ENCODE data around the gene PDIK1L. TPM values are rescaled to one million over a fixed set of nuclear protein-coding genes. Genes with fewer than 3 reads are reported as not detected.

Gene PDIK1L
- polyA plus RNA-seq, 3 donors, result 1.2 to 2.5 (median 2.3) TPM

GRCh38 chr1:26072305-26072704 lies 39.3 kb upstream of the PDIK1L start:
- Histone ChIP-seq H3K9me3 (replicated peaks in 1 of 2; ENCODE audit: control insufficient read depth in 1 of 2, insufficient read depth in 1 of 2, low read length in 2 of 2) (no peaks in the 10 kb centered on the region), H3K36me3 (replicated peaks in 1 of 2; ENCODE audit: control insufficient read depth in 1 of 2, insufficient read depth in 2 of 2, low read length in 2 of 2) (no peaks in the 10 kb centered on the region), H3K4me2 (replicated peaks; ENCODE audit: extremely low read depth, low read length, poor library complexity, severe bottlenecking) (no peak overlapping the region), H4K20me1 (ENCODE audit: insufficient read depth, low read length) (no peaks in the 10 kb centered on the region), H2AFZ (ENCODE audit: insufficient read depth, low read depth, low read length, poor library complexity, severe bottlenecking) (no peak overlapping the region), H3K79me2 (ENCODE audit: insufficient read depth, low read length) (no peaks in the 10 kb centered on the region), H3K27me3 (ENCODE audit: control insufficient read depth in 2 of 2, insufficient read depth in 2 of 2, low read length in 2 of 2) (no peaks in the 10 kb centered on the region), H3K27ac (ENCODE audit: low read depth in 1 of 2, low read length in 2 of 2) (no peak overlapping the region), H3K9ac (ENCODE audit: insufficient read depth, low read length, poor library complexity, severe bottlenecking) (no peak overlapping the region), H3K4me1 (ENCODE audit: control insufficient read depth in 1 of 2, insufficient read depth in 2 of 2, low read length in 2 of 2) (no peaks in the 10 kb centered on the region), H3K4me3 (replicated peaks in 1 of 3; ENCODE audit: low read depth in 2 of 3, low read length in 3 of 3) (no peak overlapping the region)
- TF ChIP-seq, protein P1, sequence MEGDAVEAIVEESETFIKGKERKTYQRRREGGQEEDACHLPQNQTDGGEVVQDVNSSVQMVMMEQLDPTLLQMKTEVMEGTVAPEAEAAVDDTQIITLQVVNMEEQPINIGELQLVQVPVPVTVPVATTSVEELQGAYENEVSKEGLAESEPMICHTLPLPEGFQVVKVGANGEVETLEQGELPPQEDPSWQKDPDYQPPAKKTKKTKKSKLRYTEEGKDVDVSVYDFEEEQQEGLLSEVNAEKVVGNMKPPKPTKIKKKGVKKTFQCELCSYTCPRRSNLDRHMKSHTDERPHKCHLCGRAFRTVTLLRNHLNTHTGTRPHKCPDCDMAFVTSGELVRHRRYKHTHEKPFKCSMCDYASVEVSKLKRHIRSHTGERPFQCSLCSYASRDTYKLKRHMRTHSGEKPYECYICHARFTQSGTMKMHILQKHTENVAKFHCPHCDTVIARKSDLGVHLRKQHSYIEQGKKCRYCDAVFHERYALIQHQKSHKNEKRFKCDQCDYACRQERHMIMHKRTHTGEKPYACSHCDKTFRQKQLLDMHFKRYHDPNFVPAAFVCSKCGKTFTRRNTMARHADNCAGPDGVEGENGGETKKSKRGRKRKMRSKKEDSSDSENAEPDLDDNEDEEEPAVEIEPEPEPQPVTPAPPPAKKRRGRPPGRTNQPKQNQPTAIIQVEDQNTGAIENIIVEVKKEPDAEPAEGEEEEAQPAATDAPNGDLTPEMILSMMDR (IDR thresholded peaks at IDR 0.05), result no peak
- no peaks in the 10 kb centered on the region for H3K36me3 Mint-ChIP-seq
- H3K9me3 Mint-ChIP-seq, result peaks cover 0 to 3% (median 0%) of the 10 kb centered on the region in 7 donors
- DNase-seq, result no peak
- H3K4me1 Mint-ChIP-seq, result no peaks in the 10 kb centered on the region
- peaks cover 14 to 39% (median 23%) of the 10 kb centered on the region in 3 donors for H3K27me3 Mint-ChIP-seq (ENCODE audit: low read depth in 3 of 3)
- intact Hi-C loops (cut with micrococcal nuclease), result no loop called here
- no peak overlapping the region for H3K27ac Mint-ChIP-seq
- H3K4me3 Mint-ChIP-seq, result no peak overlapping the region
- 86% methylated on average over 1 of the region's 6 CpGs for WGBS (ENCODE audit: insufficient coverage)

- no peak for DNase-seq
- H4K20me1 ChIP-seq (ENCODE audit: insufficient read depth, low read length), result no peaks in the 10 kb centered on the region
- WGBS (ENCODE audit: insufficient coverage), result no CpG with 5 or more reads among the region's 3 CpGs
- no peak overlapping the region for H3K27ac ChIP-seq (ENCODE audit: low read depth in 1 of 2, low read length in 2 of 2)
- Mint-ChIP-seq H3K4me3 (no peak overlapping the region), H3K36me3 (no peaks in the 10 kb centered on the region), H3K9me3 (peaks cover 0 to 3% (median 0%) of the 10 kb centered on the region in 7 donors), H3K4me1 (no peaks in the 10 kb centered on the region), H3K27ac (no peak overlapping the region), H3K27me3 (ENCODE audit: low read depth in 3 of 3) (peaks cover 14 to 41% (median 18%) of the 10 kb centered on the region in 3 donors)
- H3K9ac ChIP-seq (ENCODE audit: insufficient read depth, low read length, poor library complexity, severe bottlenecking), result no peak overlapping the region
- H3K27me3 ChIP-seq (ENCODE audit: control insufficient read depth in 2 of 2, insufficient read depth in 2 of 2, low read length in 2 of 2), result no peaks in the 10 kb centered on the region
- no peak overlapping the region for H3K4me3 ChIP-seq (replicated peaks in 1 of 3; ENCODE audit: low read depth in 2 of 3, low read length in 3 of 3)
- H3K79me2 ChIP-seq (ENCODE audit: insufficient read depth, low read length), result no peaks in the 10 kb centered on the region
- H2AFZ ChIP-seq (ENCODE audit: insufficient read depth, low read depth, low read length, poor library complexity, severe bottlenecking), result no peak overlapping the region
- TF ChIP-seq, protein P1 (IDR thresholded peaks at IDR 0.05), result no peak
- intact Hi-C loops (cut with micrococcal nuclease), result no loop called here
- H3K36me3 ChIP-seq (replicated peaks in 1 of 2; ENCODE audit: control insufficient read depth in 1 of 2, insufficient read depth in 2 of 2, low read length in 2 of 2), result no peaks in the 10 kb centered on the region
- no peaks in the 10 kb centered on the region for H3K4me1 ChIP-seq (ENCODE audit: control insufficient read depth in 1 of 2, insufficient read depth in 2 of 2, low read length in 2 of 2)
- H3K9me3 ChIP-seq (replicated peaks in 1 of 2; ENCODE audit: control insufficient read depth in 1 of 2, insufficient read depth in 1 of 2, low read length in 2 of 2), result no peaks in the 10 kb centered on the region
- no peak overlapping the region for H3K4me2 ChIP-seq (replicated peaks; ENCODE audit: extremely low read depth, low read length, poor library complexity, severe bottlenecking)
Observed at GRCh38 chr1:26075421-26076144, 36.0 kb upstream of the PDIK1L start.

All from CD14-positive monocyte (primary cell).